ENCODE results near the gene PPP2R3C. TPM values are rescaled to one million over a fixed set of nuclear protein-coding genes. Genes with fewer than 3 reads are reported as not detected.

The PPP2R3C gene
- total RNA-seq (10 to 100 TPM; 22.9 to 37.1 (median 27.9) TPM), polyA plus RNA-seq (10 to 100 TPM; 30.9 to 67.0 (median 39.3) TPM)
- long read RNA-seq, donor 1, transcript PPP2R3C-201 (13 exons, 1,839 nt), result major isoform, 12 of 18 reads
- long read RNA-seq, donor 1, partial matches to known transcripts, result 1 of 18 reads
- long read RNA-seq, donor 1, other reads (novel, unspliced or antisense), result 3 of 18 reads
- long read RNA-seq, donor 2, transcript PPP2R3C-201 (13 exons, 1,839 nt), result minor isoform, 11 of 35 reads
- long read RNA-seq, donor 2, transcript PPP2R3C-217 (12 exons, 1,846 nt), result major isoform, 13 of 35 reads
- long read RNA-seq, donor 2, partial matches to known transcripts, result 3 of 35 reads
- long read RNA-seq, donor 2, other reads (novel, unspliced or antisense), result 8 of 35 reads

- 0% methylated on average over 57 of the region's 57 CpGs for WGBS, 3 donors
- intact Hi-C loops (cut with DNase I), result loop anchor here in 1 of 2 donors (5.0 to 10.0 kb wide), 2 partner anchors 70 to 703 kb away; partner anchors contain the start of gene BRMS1L
- peaks cover 19% of the 10 kb centered on the region for H3K4me1 ChIP-seq
- DNase-seq, result peak; percentile 88 to 96
- peak within 1 kb of the TSS; percentile 82 for H3K4me3 ChIP-seq
- peaks cover 0 to 15% of the 10 kb centered on the region in 2 donors for H3K36me3 ChIP-seq (ENCODE audit: insufficient read depth in 1 of 2, low read depth in 1 of 2)
- H3K27me3 ChIP-seq (ENCODE audit: insufficient read depth in 3 of 3, low read length in 2 of 3), result no peaks in the 10 kb centered on the region
- peak within 1 kb of the TSS; percentile 96 for H3K27ac ChIP-seq
- no peaks in the 10 kb centered on the region for H3K9me3 ChIP-seq
- TF ChIP-seq CTCF (IDR thresholded peaks at IDR 0.05), result no peak
- ATAC-seq, result peak; percentile 93 to 95 (median 94)
Measured at GRCh38 chr14:35121887-35122695, at the start of gene PPP2R3C, which contains the start of gene PRORP. Gene PPP2R3C (minus strand): TSS chr14:35121990. CDS start chr14:35121959, 31 bp downstream. Gene PRORP (plus strand): TSS chr14:35122552. CDS start chr14:35123246, 694 bp downstream.

GRCh38 chr14:35167496-35167895 lies 45.7 kb upstream of the PPP2R3C start:
- TF ChIP-seq CTCF (IDR thresholded peaks at IDR 0.05), result no peak
- Histone ChIP-seq H3K4me1 (no peaks in the 10 kb centered on the region), H3K27me3 (ENCODE audit: insufficient read depth in 3 of 3, low read length in 2 of 3) (no peaks in the 10 kb centered on the region), H3K36me3 (ENCODE audit: insufficient read depth in 1 of 2, low read depth in 1 of 2) (no peaks in the 10 kb centered on the region), H3K9me3 (no peaks in the 10 kb centered on the region), H3K27ac (no peak overlapping the region), H3K4me3 (no peak overlapping the region)
- intact Hi-C loops (cut with DNase I), result no loop called here
- DNase-seq, result no peak
- 58 to 79% (median 63%) methylated on average over 3 of the region's 3 CpGs for WGBS, 3 donors
- no peak for ATAC-seq

GRCh38 chr14:35164849-35165248 lies 43.1 kb upstream of the PPP2R3C start:
- H3K9me3 ChIP-seq, result no peaks in the 10 kb centered on the region
- TF ChIP-seq CTCF (IDR thresholded peaks at IDR 0.05), result no peak
- no peak for DNase-seq
- 74 to 85% (median 81%) methylated on average over 5 of the region's 5 CpGs for WGBS, 3 donors
- no peaks in the 10 kb centered on the region for H3K36me3 ChIP-seq (ENCODE audit: insufficient read depth in 1 of 2, low read depth in 1 of 2)
- intact Hi-C loops (cut with DNase I), result loop anchor here in 1 of 2 donors (5.0 kb wide), 1 partner anchor 47 kb away; no protein-coding TSS in a partner anchor
- ATAC-seq, result no peak
- H3K4me1 ChIP-seq, result no peaks in the 10 kb centered on the region
- no peak overlapping the region for H3K4me3 ChIP-seq
- H3K27ac ChIP-seq, result no peak overlapping the region
- H3K27me3 ChIP-seq (ENCODE audit: insufficient read depth in 3 of 3, low read length in 2 of 3), result no peaks in the 10 kb centered on the region

GRCh38 chr14:35163384-35163783 lies 41.6 kb upstream of the PPP2R3C start:
- ATAC-seq (no peak), DNase-seq (no peak)
- Histone ChIP-seq H3K4me1 (no peaks in the 10 kb centered on the region), H3K36me3 (ENCODE audit: insufficient read depth in 1 of 2, low read depth in 1 of 2) (peaks cover 2 to 5% of the 10 kb centered on the region in 2 donors), H3K4me3 (no peak overlapping the region), H3K27ac (no peak overlapping the region), H3K9me3 (no peaks in the 10 kb centered on the region), H3K27me3 (ENCODE audit: insufficient read depth in 3 of 3, low read length in 2 of 3) (no peaks in the 10 kb centered on the region)
- intact Hi-C loops (cut with DNase I), result loop anchor here in 1 of 2 donors (5.0 kb wide), 1 partner anchor 49 kb away; no protein-coding TSS in a partner anchor
- 97 to 100% (median 100%) methylated on average over 1 of the region's 1 CpG for WGBS, 3 donors
- no peak for TF ChIP-seq CTCF (IDR thresholded peaks at IDR 0.05)

All from psoas muscle (tissue), 8 donors.